GM19328 (cell line): ENCODE measurements around the gene PURB.
"Not testable (repeated sequence)": the region's sequence is repeated elsewhere in the genome, so short reads cannot be mapped to it uniquely, and the experiment has no call there.

Source experiments
- ATAC-seq: cut with Tn5 transposase; IDR thresholded peaks from one replicate; pipeline ENCODE4 v1.9.1; 2021; ENCODE audit warnings: mild to moderate bottlenecking, moderate library complexity; ENCODE audit not compliant: unreplicated experiment

PURB gene

GRCh38 chr7:44893710-44894234 is 8.4 kb upstream of the PURB start:
- no peak for ATAC-seq

GRCh38 chr7:44891791-44892190 is 6.5 kb upstream of the PURB start:
- no peak for ATAC-seq

- ATAC-seq, result no peak
Observed at GRCh38 chr7:44891372-44891771, 6.0 kb upstream of the PURB start.

- no peak for ATAC-seq
Observed at GRCh38 chr7:44889086-44889781, 3.9 kb upstream of the PURB start.

GRCh38 chr7:44887293-44887692 is 2.0 kb upstream of the PURB start:
- ATAC-seq, result no peak

- peak; percentile 29 for ATAC-seq
Observed at GRCh38 chr7:44884621-44885393, 523 bp downstream of the PURB start.

- no peak for ATAC-seq
Observed at GRCh38 chr7:44883961-44884620, 1.2 kb downstream of the PURB start.

GRCh38 chr7:44882899-44883298 is 2.4 kb downstream of the PURB start:
- ATAC-seq, result no peak

- no peak for ATAC-seq
Observed at GRCh38 chr7:44881610-44882009, 3.7 kb downstream of the PURB start.

- ATAC-seq, result no peak
Observed at GRCh38 chr7:44881066-44881600, 4.2 kb downstream of the PURB start.

GRCh38 chr7:44880317-44881018 is 4.9 kb downstream of the PURB start:
- no peak for ATAC-seq

GRCh38 chr7:44876393-44876792 is 8.9 kb downstream of the PURB start:
- no peak for ATAC-seq

- ATAC-seq, result no peak
Observed at GRCh38 chr7:44875241-44875640, 10.1 kb downstream of the PURB start.

GRCh38 chr7:44872787-44873186 is 12.5 kb downstream of the PURB start:
- ATAC-seq, result no peak

- ATAC-seq, result not testable (repeated sequence)
Observed at GRCh38 chr7:44871918-44872317, 13.4 kb downstream of the PURB start.

- not testable (repeated sequence) for ATAC-seq
Observed at GRCh38 chr7:44870780-44871179, 14.6 kb downstream of the PURB start.

- not testable (repeated sequence) for ATAC-seq
Observed at GRCh38 chr7:44870336-44870735, 15.0 kb downstream of the PURB start.

GRCh38 chr7:44867073-44867995 is 18.0 kb downstream of the PURB start:
- no peak for ATAC-seq

GRCh38 chr7:44861949-44862348 is 23.4 kb downstream of the PURB start:
- not testable (repeated sequence) for ATAC-seq

- no peak for ATAC-seq
Observed at GRCh38 chr7:44858161-44858560, 27.2 kb downstream of the PURB start.
